WTC11 (cell line): Measurements from ENCODE around the gene DRD1. TPM values are rescaled to one million over a fixed set of nuclear protein-coding genes. Genes with fewer than 3 reads are reported as not detected.

Experiments used
- ATAC-seq: fragments of 200-7000 bp; cut with Tn5 transposase; 2 replicates; pipeline ENCODE4 v1.10.0; 2021; ENCODE audit warnings: mild to moderate bottlenecking, moderate library complexity
- CTCF ChIA-PET: fragments of 300-600 bp; sonication (Branson Sonifier 250); formaldehyde crosslinking; loops from one replicate; lab custom pipeline; 2021; ENCODE audit warnings: antibody characterized with exemption; lab: Charles Lee
- POLR2A ChIA-PET: fragments of 350-600 bp; sonication (Branson Sonifier 250); formaldehyde crosslinking; loops from one replicate; lab custom pipeline; 2021; ENCODE audit warnings: antibody characterized with exemption; lab: Charles Lee
- DNase-seq: peaks from one replicate; pipeline ENCODE4 v3.0.0; 2021; ENCODE audit warnings: low spot score
- H3K27ac Mint-ChIP-seq: 2 replicates; pipeline ENCODE4 v1.8.0; 2021; ENCODE audit warnings: mixed read lengths
- H3K27me3 Mint-ChIP-seq: 2 replicates; pipeline ENCODE4 v1.8.0; 2021; ENCODE audit warnings: low read depth, mild to moderate bottlenecking, moderate library complexity, mixed read lengths
- H3K36me3 Mint-ChIP-seq: 2 replicates; pipeline ENCODE4 v1.8.0; 2021; ENCODE audit warnings: mixed read lengths
- H3K4me1 Mint-ChIP-seq: 2 replicates; pipeline ENCODE4 v1.8.0; 2022; ENCODE audit warnings: mixed read lengths
- H3K4me3 Mint-ChIP-seq: 2 replicates; pipeline ENCODE4 v1.8.0; 2021; ENCODE audit warnings: mild to moderate bottlenecking, moderate library complexity, mixed read lengths
- H3K9me3 Mint-ChIP-seq: 2 replicates; pipeline ENCODE4 v1.8.0; 2021; ENCODE audit warnings: mixed read lengths
- E2F5 ChIP-seq: sonication (generic); formaldehyde crosslinking; IDR thresholded peaks from 2 replicates; pipeline ENCODE4 v1.8.1; 2022; ENCODE audit warnings: mild to moderate bottlenecking, moderate library complexity, missing genetic modification reagents
- FOXP1 ChIP-seq: sonication (generic); formaldehyde crosslinking; IDR thresholded peaks from 2 replicates; pipeline ENCODE4 v1.8.0; 2022; ENCODE audit warnings: missing genetic modification reagents, mild to moderate bottlenecking, moderate library complexity, borderline replicate concordance
- GABPB1 ChIP-seq: sonication (generic); formaldehyde crosslinking; IDR thresholded peaks from 2 replicates; pipeline ENCODE4 v1.8.1; 2023; ENCODE audit warnings: mild to moderate bottlenecking, missing genetic modification reagents
- GTF2I ChIP-seq: fragments of 250-450 bp; sonication (Bioruptor Pico); conservative IDR thresholded peaks from 2 replicates; pipeline ENCODE4 v1.4.0; 2021; ENCODE audit warnings: mild to moderate bottlenecking
- HMGA2 ChIP-seq: fragments of 250-450 bp; sonication (Bioruptor Pico); IDR thresholded peaks from 2 replicates; pipeline ENCODE4 v1.4.0; 2021; ENCODE audit warnings: mild to moderate bottlenecking, moderate library complexity
- IRF1 ChIP-seq: sonication (generic); formaldehyde crosslinking; IDR thresholded peaks from 2 replicates; pipeline ENCODE4 v1.8.0; 2023; ENCODE audit warnings: missing genetic modification reagents
- IRF2 ChIP-seq: sonication (generic); formaldehyde crosslinking; IDR thresholded peaks from 2 replicates; pipeline ENCODE4 v1.8.0; 2022; ENCODE audit warnings: low read depth, missing genetic modification reagents, borderline replicate concordance
- NR1H2 ChIP-seq: sonication (generic); formaldehyde crosslinking; IDR thresholded peaks from 2 replicates; pipeline ENCODE4 v1.9.0; 2021; ENCODE audit warnings: mild to moderate bottlenecking, moderate library complexity, missing genetic modification reagents
- OVOL2 ChIP-seq: fragments of 250-450 bp; sonication (Bioruptor Pico); IDR thresholded peaks from 2 replicates; pipeline ENCODE4 v1.9.0; 2021; ENCODE audit warnings: mild to moderate bottlenecking, borderline replicate concordance
- PRDM15 ChIP-seq: sonication (generic); formaldehyde crosslinking; IDR thresholded peaks from 2 replicates; pipeline ENCODE4 v1.8.0; 2022; ENCODE audit warnings: missing genetic modification reagents
- RORB ChIP-seq: fragments of 250-450 bp; sonication (Bioruptor Pico); IDR thresholded peaks from 2 replicates; pipeline ENCODE4 v1.9.0; 2021; ENCODE audit warnings: mild to moderate bottlenecking
- SP1 ChIP-seq: sonication (generic); formaldehyde crosslinking; conservative IDR thresholded peaks from 2 replicates; pipeline ENCODE4 v1.8.1; 2022; ENCODE audit warnings: missing genetic modification reagents
- ZBTB21 ChIP-seq: sonication (generic); formaldehyde crosslinking; IDR thresholded peaks from 2 replicates; pipeline ENCODE4 v1.8.1; 2023; ENCODE audit warnings: mild to moderate bottlenecking, missing genetic modification reagents, borderline replicate concordance
- ZNF263 ChIP-seq: sonication (generic); formaldehyde crosslinking; IDR thresholded peaks from 2 replicates; pipeline ENCODE4 v1.8.1; 2022; ENCODE audit warnings: low read depth, mild to moderate bottlenecking, moderate library complexity, missing genetic modification reagents
- ZNF425 ChIP-seq: fragments of 250-450 bp; sonication (Bioruptor Pico); conservative IDR thresholded peaks from 2 replicates; pipeline ENCODE4 v1.9.0; 2021; ENCODE audit warnings: mild to moderate bottlenecking
- total RNA-seq: library from RNA; stranded (reverse); gene quantifications from 3 replicates; pipeline ENCODE4 v1.2.3, GENCODE V29; 2021
- TF ChIP-seq, protein P1 (sequence below): sonication (generic); formaldehyde crosslinking; conservative IDR thresholded peaks from 2 replicates; pipeline ENCODE4 v1.8.1; 2023; ENCODE audit warnings: mild to moderate bottlenecking, low read depth, missing genetic modification reagents, moderate library complexity

Gene DRD1
- total RNA-seq, 1 experiment from 2014 or later = 0.07 TPM

DNA sequence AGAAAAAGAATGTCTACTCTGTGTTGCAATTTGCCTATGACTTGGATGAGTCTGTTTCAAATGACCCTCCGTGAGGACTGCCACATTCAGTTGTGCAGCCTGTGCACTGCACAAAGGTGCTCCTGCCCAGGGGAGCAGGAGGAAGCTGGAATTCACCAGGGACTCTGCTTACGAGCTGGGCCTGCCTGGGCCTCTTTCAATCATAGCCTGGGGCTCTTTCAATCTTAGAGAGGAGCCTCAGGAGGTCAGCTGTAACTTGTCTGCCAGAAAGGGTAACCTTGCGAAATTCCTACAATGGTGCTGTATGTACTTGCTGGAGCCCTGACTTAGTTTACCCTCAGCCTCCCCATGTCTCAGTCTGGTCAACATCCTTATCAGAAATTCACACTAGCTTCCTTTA lies 25.9 kb upstream of the DRD1 start:
- H3K27ac Mint-ChIP-seq = no peak overlapping the region
- H3K9me3 Mint-ChIP-seq = 0 out of 2 replicates have a peak, but pooled peaks cover 4% of the 10 kb centered on the region
- ChIA-PET POLR2A (no interaction called here), CTCF (no interaction called here)
- peaks cover 6% of the 10 kb centered on the region for H3K27me3 Mint-ChIP-seq
- ATAC-seq = no peak
- TF ChIP-seq HMGA2 (no peak), ZNF263 (CRISPR knock-in tag) (no peak)
- DNase-seq = no peak
- H3K4me3 Mint-ChIP-seq = no peak overlapping the region
- no peaks in the 10 kb centered on the region for H3K36me3 Mint-ChIP-seq
- no peaks in the 10 kb centered on the region for H3K4me1 Mint-ChIP-seq

GRCh38 chr5:175468892-175469291 lies 24.9 kb upstream of the DRD1 start:
- Mint-ChIP-seq H3K27me3 (peaks cover 2% of the 10 kb centered on the region; the same call in 1 of the 2 replicates), H3K36me3 (no peaks in the 10 kb centered on the region), H3K4me1 (peaks cover 5% of the 10 kb centered on the region), H3K4me3 (no peak overlapping the region), H3K9me3 (0 out of 2 replicates have a peak, but pooled peaks cover 4% of the 10 kb centered on the region), H3K27ac (no peak overlapping the region)
- no peak for ATAC-seq
- DNase-seq = no peak
- CTCF ChIA-PET = no interaction called here
- no peak for TF ChIP-seq IRF1 (CRISPR knock-in tag)
- no peak for TF ChIP-seq HMGA2
- TF ChIP-seq OVOL2 = no peak
- no peak for TF ChIP-seq ZNF425 (CRISPR knock-in tag)
- TF ChIP-seq NR1H2 (CRISPR knock-in tag) = no peak
- TF ChIP-seq RORB (CRISPR knock-in tag) = no peak
- TF ChIP-seq, protein P1, sequence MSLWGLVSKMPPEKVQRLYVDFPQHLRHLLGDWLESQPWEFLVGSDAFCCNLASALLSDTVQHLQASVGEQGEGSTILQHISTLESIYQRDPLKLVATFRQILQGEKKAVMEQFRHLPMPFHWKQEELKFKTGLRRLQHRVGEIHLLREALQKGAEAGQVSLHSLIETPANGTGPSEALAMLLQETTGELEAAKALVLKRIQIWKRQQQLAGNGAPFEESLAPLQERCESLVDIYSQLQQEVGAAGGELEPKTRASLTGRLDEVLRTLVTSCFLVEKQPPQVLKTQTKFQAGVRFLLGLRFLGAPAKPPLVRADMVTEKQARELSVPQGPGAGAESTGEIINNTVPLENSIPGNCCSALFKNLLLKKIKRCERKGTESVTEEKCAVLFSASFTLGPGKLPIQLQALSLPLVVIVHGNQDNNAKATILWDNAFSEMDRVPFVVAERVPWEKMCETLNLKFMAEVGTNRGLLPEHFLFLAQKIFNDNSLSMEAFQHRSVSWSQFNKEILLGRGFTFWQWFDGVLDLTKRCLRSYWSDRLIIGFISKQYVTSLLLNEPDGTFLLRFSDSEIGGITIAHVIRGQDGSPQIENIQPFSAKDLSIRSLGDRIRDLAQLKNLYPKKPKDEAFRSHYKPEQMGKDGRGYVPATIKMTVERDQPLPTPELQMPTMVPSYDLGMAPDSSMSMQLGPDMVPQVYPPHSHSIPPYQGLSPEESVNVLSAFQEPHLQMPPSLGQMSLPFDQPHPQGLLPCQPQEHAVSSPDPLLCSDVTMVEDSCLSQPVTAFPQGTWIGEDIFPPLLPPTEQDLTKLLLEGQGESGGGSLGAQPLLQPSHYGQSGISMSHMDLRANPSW (CRISPR knock-in tag) = no peak
- TF ChIP-seq GTF2I (CRISPR knock-in tag) = no peak
- TF ChIP-seq, all 79 proteins: peak for 0
- POLR2A ChIA-PET = no interaction called here

GRCh38 chr5:175467983-175468690 lies 24.2 kb upstream of the DRD1 start:
- POLR2A ChIA-PET = no interaction called here
- CTCF ChIA-PET = no interaction called here

GRCh38 chr5:175466700-175467318 lies 22.8 kb upstream of the DRD1 start:
- CTCF ChIA-PET = interaction anchor here (0.8 to 1.2 kb wide), 3 partner anchors 11 to 515 kb away, joined by 3 to 4 read pairs (median 3); partner anchors contain the start of genes DRD1 and SFXN1
- no peak overlapping the region for H3K27ac Mint-ChIP-seq
- peaks cover 5% of the 10 kb centered on the region for H3K4me1 Mint-ChIP-seq
- H3K9me3 Mint-ChIP-seq = no peaks in the 10 kb centered on the region
- H3K36me3 Mint-ChIP-seq = no peaks in the 10 kb centered on the region
- DNase-seq (no peak), ATAC-seq (no peak)
- POLR2A ChIA-PET = no interaction called here
- H3K27me3 Mint-ChIP-seq = no peaks in the 10 kb centered on the region; the same call in 1 of the 2 replicates
- no peak overlapping the region for H3K4me3 Mint-ChIP-seq
- no peak for TF ChIP-seq PRDM15 (CRISPR knock-in tag)
- TF ChIP-seq E2F5 (CRISPR knock-in tag) = no peak
- no peak for TF ChIP-seq IRF2
- no peak for TF ChIP-seq SP1
- no peak for TF ChIP-seq ZBTB21 (CRISPR knock-in tag)
- no peak for TF ChIP-seq FOXP1 (CRISPR knock-in tag)
- TF ChIP-seq ZNF263 (CRISPR knock-in tag) = no peak

More at GRCh38 chr5:175467983-175468690, 24.2 kb upstream of the DRD1 start:
- no peak for DNase-seq
- TF ChIP-seq GABPB1 (peak; percentile 34; the same call in 1 of the 2 replicates), RORB (CRISPR knock-in tag) (no peak)
- no peak overlapping the region for H3K27ac Mint-ChIP-seq
- no peaks in the 10 kb centered on the region for H3K36me3 Mint-ChIP-seq
- H3K27me3 Mint-ChIP-seq = no peaks in the 10 kb centered on the region; the same call in 1 of the 2 replicates
- H3K4me1 Mint-ChIP-seq = peaks cover 5% of the 10 kb centered on the region
- H3K4me3 Mint-ChIP-seq = no peak overlapping the region
- ATAC-seq = no peak
- 0 out of 2 replicates have a peak, but pooled peaks cover 4% of the 10 kb centered on the region for H3K9me3 Mint-ChIP-seq
